Epidermal melanocyte (primary cell): Measurements from ENCODE around the gene TMEM178B.
"Not testable (repeated sequence)": the region's sequence is repeated elsewhere in the genome, so short reads cannot be mapped to it uniquely, and the experiment has no call there.

Experiments used
- DNase-seq: peaks from one replicate; pipeline ENCODE4 v3.0.0; 2011; ENCODE audit warnings: low spot score; ENCODE audit not compliant: insufficient read length

Gene TMEM178B

GRCh38 chr7:141304291-141304690, 230.4 kb downstream of the TMEM178B start:
- no peak for DNase-seq

GRCh38 chr7:141306081-141306480, 232.2 kb downstream of the TMEM178B start:
- no peak for DNase-seq

DNA sequence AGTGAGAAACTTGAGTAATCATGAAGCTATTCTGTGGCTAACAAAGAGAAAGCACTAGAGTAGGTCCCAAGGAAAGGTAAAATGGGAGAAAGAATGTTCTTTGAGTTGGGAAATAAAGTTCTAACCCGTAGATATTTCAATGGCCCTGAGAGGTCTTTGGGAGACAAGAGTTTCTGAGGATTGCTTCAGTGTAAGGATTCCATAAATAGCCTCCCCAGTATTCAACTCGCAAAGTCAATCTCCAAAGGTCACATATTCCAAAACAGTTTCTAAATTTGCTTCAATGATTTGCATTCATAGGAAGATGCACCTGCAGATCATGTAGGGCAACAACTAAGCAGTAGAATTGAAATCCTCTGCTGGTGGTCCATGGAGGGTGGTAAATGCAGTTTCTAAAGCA, 238.5 kb downstream of the TMEM178B start:
- DNase-seq, result no peak

- no peak for DNase-seq
Observed at GRCh38 chr7:141312828-141313521, 239.1 kb downstream of the TMEM178B start.

DNA sequence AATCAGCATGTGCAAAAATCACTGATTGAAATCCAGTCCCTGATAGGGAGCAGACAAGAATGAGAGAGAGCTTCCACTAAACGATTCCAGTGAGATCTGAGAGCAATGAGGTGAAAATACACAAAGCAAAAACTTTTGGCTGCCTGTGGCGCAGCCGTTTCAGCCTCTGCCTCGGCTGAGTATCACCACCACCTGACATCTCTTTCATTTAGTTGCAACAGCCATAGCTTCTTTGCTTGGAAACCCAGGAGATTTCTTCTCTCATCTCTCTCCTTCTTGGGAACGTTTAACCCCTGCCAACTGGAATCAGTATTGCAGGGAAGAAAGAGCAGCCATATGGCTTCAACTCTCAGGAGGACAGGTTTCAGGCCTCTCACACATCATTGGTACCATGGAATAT, 240.0 kb downstream of the TMEM178B start:
- no peak for DNase-seq

- no peak for DNase-seq
Observed at GRCh38 chr7:141317033-141317585, 243.2 kb downstream of the TMEM178B start.

DNA sequence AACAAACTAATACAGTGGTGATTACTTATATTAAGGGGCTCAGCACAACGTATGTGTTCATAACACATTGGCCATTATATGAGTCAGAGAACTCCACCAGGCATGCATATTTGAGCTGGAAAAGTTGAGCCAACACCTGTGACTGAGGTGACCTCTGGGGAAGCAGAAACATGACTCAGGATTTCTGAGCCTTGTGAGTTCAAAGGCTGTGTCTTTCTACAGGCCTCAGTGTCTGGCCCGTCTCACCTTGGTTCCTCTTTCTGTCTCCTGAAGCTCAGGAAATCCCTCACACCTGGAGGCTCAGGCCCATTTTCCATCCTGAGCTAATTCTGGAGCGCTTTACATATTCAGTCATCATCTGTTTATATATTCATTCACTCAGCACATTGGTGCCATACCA, 246.4 kb downstream of the TMEM178B start:
- DNase-seq, result no peak

DNA sequence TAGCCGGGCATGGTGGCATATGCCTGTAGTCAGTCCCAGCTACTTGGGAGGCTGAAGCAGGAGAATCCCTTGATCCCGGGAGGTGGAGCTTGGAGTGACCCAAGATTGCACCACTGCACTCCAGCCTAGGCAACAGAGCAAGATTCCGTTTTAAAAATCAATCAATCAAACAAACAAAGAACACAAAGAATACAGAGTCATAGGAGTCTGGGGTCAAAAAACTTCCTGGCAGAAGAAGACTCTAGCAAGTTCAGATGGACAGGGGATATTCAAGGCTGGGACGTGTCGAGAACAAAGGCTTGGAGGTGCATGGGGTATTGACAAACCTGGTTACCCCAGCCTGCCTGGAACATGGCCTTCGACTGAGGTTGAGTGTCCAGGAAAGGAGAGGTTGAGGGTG, 248.5 kb downstream of the TMEM178B start:
- no peak for DNase-seq

DNA sequence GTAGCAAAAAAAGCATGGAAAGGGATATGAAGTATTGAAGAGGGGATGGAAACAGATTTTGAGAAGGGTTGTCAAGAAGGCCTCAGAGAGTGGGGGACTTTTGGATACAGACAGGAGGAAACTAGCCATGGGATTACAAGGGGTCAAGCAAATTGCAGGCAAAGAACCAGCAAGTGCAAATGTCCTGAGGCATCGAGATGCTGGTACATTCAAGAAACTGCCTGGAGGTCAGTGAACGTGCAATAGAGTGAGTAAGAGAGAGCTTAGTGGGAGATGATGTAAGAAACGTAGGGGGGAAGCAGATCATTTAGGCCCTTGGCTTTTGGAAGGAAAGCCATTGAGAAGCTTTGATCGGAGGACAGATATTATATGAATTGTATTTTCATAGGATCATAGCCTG, 250.0 kb downstream of the TMEM178B start:
- DNase-seq, result no peak

DNA sequence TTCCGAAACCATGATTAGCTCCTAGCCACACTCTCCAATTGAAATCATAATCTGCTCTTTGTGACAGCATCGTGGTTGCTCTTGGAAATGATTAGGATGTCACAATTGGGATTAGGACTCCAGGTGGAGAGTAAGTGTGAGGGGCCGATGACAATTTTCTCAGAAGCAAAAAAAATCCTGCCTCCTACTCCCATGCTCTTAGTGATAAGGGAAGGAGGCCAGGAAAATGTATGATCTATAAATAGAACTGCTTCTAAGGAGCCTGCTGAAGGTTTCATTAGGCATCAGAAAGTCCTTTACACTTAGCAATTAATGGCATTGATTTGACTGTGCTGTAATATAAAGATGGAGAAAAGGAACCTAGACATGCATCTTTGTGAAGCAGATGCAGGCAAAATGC, 251.0 kb downstream of the TMEM178B start:
- no peak for DNase-seq

- DNase-seq, result no peak
Observed at GRCh38 chr7:141325275-141325674, 251.4 kb downstream of the TMEM178B start.

- no peak for DNase-seq
Observed at GRCh38 chr7:141328290-141328689, 254.4 kb downstream of the TMEM178B start.

DNA sequence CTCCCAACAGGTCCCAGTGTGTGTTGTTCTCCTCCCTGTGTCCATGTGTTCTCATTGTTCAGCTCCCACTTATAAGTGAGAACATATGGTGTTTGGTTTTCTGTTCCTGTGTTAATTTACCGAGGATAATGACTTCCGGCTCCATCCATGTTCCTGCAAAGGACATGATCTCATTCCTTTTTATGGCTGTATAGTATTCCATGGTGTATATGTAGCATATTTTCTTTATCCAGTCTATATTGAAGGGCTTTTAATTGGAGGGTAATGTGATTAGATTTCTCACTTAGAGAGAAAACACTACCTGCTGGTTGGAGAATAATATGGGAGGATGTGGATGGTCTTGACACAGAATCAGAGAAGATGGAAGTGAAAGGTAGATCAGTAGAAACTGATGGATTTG, 256.4 kb downstream of the TMEM178B start:
- DNase-seq, result not testable (repeated sequence)

DNA sequence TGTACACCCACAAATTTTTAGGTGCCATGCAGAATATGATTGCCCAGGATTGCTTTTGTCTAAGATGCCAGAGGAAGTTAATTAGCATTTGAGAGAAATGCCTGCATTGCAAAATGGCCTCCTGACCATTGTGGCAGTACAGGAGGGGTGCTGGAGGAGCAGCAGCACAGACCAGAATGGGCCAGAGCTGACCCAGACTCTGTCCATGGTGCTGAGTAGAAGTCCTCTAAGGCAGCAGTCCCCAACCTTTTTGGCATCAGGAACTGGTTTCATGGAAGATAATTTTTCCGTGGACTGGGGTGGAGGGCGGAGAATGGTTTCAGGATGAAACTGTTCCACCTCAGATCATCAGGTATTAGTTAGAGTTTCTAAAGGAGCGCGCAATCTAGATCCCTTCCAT, 259.6 kb downstream of the TMEM178B start:
- no peak for DNase-seq

DNA sequence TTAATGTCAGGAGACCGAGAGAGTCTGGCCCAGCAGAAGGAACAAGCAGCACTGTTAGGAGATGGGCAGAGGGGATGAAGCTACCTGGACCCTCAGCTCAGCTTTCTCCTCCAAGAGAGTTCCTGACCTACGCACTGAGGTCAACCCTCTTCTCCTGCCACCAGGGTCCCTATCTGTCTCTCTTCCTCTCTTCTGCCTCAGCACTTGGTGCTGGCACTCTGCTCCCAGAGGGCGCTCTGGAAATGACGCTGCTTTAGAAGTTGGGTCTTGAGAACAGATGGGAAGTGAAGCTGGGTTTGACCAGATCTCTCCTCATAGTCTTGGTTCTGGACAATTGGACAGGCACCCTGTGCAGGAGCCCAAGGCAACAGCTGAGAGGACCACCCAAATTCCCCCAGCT, 261.3 kb downstream of the TMEM178B start:
- no peak for DNase-seq

- DNase-seq, result no peak
Observed at GRCh38 chr7:141339603-141340002, 265.7 kb downstream of the TMEM178B start.

- DNase-seq, result no peak
Observed at GRCh38 chr7:141340991-141341390, 267.1 kb downstream of the TMEM178B start.

GRCh38 chr7:141342621-141343408, 269.0 kb downstream of the TMEM178B start:
- DNase-seq, result no peak

DNA sequence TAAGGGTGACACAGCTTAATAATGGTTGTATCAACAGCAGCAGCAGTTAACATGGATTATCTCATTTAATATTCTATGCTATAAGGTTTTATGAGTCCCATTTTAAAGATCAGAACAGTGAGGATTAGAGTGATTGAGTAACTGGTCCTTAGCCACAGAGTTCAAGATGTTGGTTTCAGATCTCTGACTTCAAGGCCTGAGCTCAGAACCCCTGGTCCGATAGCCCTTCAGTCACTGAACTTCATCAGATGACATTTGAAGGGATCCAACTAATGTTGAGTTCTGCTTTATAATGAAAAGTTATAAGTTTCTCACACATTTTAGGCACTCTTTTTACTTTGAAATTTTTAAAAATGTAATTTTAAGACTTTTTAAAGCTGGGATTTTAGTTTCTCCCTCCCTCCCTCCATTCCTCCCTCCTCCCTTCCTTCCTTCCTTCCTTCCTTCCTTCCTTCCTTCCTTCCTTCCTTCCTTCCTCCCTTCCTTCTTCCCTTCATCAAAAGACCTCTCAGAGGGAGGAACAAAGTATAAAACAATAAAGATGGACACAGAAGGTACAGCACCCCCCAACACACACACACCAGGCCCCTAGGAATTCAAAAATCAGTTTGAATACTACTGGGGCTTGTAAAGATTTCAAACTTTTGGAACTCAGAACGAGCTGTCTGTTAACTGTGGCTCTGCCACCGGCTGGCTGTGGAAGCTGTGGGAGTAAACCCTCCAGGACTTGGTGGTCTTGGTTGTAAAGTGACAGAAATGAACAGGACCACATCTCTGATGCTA, 270.5 kb downstream of the TMEM178B start:
- no peak for DNase-seq

DNA sequence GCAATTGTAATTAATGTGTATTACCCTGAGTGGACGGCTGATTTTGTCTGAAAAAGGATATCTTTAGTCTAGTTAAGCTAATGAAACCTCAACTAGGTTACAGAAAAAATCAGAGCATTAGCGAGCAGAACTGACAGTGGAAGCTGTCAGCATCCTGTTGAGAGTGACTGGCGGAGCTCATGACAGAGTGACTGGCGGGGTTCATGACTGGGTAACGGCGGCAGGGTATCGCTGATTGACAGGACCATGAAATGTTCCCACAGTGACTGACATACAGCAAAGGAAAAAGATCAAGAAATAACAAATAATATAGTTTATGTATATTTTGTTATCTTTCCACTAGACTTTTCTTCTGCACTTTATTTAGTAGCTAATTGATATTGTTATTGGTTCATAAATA, 274.9 kb downstream of the TMEM178B start:
- DNase-seq, result no peak

DNA sequence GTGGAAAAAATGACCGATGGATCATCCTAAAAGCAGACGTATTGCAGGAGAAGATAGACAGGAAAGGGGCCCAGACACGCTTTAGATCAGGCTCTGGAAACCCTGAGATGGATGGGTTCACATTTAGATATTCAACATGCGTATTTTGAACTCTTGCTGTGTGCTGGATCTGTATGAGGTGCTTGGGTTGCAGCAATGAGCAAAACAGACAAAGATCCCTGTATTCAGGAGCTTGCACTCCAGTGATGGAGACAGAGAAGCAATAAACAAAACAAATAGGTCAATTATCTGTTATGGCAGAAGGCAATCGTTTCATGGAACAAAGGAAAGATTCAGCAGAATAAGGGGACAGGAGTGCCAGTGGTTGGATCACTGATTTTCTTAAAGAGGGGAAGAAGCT, 275.5 kb downstream of the TMEM178B start:
- no peak for DNase-seq

DNA sequence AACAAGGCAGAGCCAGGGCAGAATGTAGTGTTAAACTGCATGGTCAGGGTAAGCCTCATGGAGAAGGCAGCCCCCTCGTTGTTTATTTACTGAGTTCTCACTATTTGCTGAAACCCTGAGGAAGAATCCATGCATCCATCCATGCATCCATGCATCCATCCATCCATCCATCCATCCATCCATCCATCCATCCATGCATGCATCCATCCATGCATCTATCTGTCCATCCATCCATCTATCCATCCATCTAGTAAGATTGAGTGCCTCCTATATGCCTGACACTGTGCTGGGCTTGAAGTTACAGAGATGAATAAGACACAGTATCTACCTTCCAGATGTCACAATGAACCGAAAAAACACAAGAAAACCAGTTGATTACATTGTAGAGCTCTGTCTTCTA, 275.9 kb downstream of the TMEM178B start:
- DNase-seq, result no peak
